ENCODE measurements around the gene SEMA7A. TPM values are rescaled to one million over a fixed set of nuclear protein-coding genes. Genes with fewer than 3 reads are reported as not detected.
A peak's percentile ranks its signal among the peaks of the same experiment; 100 is the strongest.

SEMA7A gene
- total and polyA plus RNA-seq, 9 of the 15 experiments (the other 6 are each of a cell fraction or from before 2014, with no cell fraction given), result 0.04 to 8.2 (median 5.4) TPM; not detected in 1

DNA sequence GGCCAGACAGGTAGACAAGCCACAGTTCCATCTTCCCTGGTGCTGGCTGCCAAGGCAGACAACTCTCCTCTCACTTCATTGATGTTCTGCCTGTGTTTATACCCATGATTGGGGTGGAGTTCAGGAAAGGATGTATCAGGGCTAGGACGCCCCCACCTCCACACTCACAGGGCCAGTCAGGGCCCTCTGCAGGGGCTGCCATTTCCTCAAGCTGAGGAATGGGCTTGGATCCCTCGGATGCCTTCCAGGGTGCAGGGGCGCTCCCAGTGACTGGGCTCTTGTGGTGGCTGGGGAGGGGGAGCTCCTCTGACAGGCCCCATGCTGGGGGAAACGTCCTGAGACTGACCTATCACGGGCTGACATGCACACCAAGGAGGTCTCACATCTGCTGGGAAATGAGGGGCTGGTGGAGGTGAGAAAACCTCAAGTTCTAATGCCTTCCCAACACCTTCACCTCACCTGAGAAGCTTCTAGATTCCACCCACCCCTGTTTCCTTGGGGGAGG lies 31.4 kb downstream of the SEMA7A start:
- TF ChIP-seq SNRNP70 (optimal IDR thresholded peaks at IDR 0.05; ENCODE audit: low read depth, low read length), result no peak
- TF ChIP-seq GABPB2 (CRISPR knock-in tag; conservative IDR thresholded peaks at IDR 0.05), result no peak
- no peak for TF ChIP-seq TGIF2 (CRISPR knock-in tag; IDR thresholded peaks at IDR 0.05)
- no peak for TF ChIP-seq ZNF830 (CRISPR knock-in tag; IDR thresholded peaks at IDR 0.05)
- no peak for TF ChIP-seq RBM39 (optimal IDR thresholded peaks at IDR 0.05; ENCODE audit: low read depth, low read length)
- no peak for TF ChIP-seq NFXL1 (CRISPR knock-in tag; IDR thresholded peaks at IDR 0.05)
- TF ChIP-seq MAFK (IDR thresholded peaks at IDR 0.05; ENCODE audit: low read length), result no peak
- TF ChIP-seq ATF2 (CRISPR knock-in tag; IDR thresholded peaks at IDR 0.05), result no peak
- TF ChIP-seq MAFF (IDR thresholded peaks at IDR 0.05; ENCODE audit: low read length), result no peak
- no peak overlapping the region for H3K4me3 ChIP-seq
- H3K27me3 ChIP-seq (ENCODE audit: control insufficient read depth in 2 of 2, insufficient read depth in 2 of 2, low read length in 2 of 2), result no peaks in the 10 kb centered on the region
- H3K79me2 ChIP-seq (ENCODE audit: control insufficient read depth, insufficient read depth, low read length), result no peaks in the 10 kb centered on the region
- WGBS (ENCODE audit: insufficient coverage, low coverage, missing lambda C conversion rate), result 60% methylated on average over 5 of the region's 5 CpGs
- no peak overlapping the region for H3K4me2 ChIP-seq (ENCODE audit: insufficient read depth, low read length)
- no peaks in the 10 kb centered on the region for H3K9me3 ChIP-seq (replicated peaks; ENCODE audit: control insufficient read depth, insufficient read depth, low read depth, low read length)
- DNase-seq (ENCODE audit: extremely low read depth in 1 of 4, low spot score in 3 of 4), result no peak
- no TSS peak for BruUV-seq (replicated peaks)
- intact Hi-C loops (cut with micrococcal nuclease), result no loop called here
- H2AFZ ChIP-seq (ENCODE audit: low read depth, low read length), result no peak overlapping the region
- no peak overlapping the region for H3K27ac ChIP-seq (ENCODE audit: extremely low read depth, low read depth, low read length)
- H3K9ac ChIP-seq (ENCODE audit: insufficient read depth in 1 of 2, low read depth in 2 of 2, low read length in 2 of 2), result peak overlapping the region in 1 of 2 experiments; percentile 78; a peak in 1 of 4 replicates
- in situ Hi-C loops (cut with MboI), result no loop called here
- CTCF ChIA-PET (ENCODE audit: low intra/inter-chr PET ratio), result no interaction called here
- no peaks in the 10 kb centered on the region for H3K36me3 ChIP-seq (ENCODE audit: control insufficient read depth, insufficient read depth, low read length)
- no peak for FAIRE-seq
- no peaks in the 10 kb centered on the region for H3K9me1 ChIP-seq (ENCODE audit: control insufficient read depth, insufficient read depth, low read length)
- POLR2A ChIA-PET, result interaction anchor here (1.4 to 3.9 kb wide), 2 partner anchors 9 to 13 kb away, joined by 4 to 24 read pairs; no protein-coding TSS in a partner anchor
- ATAC-seq, result no peak
- H4K20me1 ChIP-seq (replicated peaks; ENCODE audit: control insufficient read depth, insufficient read depth, low read length), result no peaks in the 10 kb centered on the region
- peaks cover 54 to 60% of the 10 kb centered on the region in 2 experiments for H3K4me1 ChIP-seq (replicated peaks in 1 of 2; ENCODE audit: control insufficient read depth in 2 of 2, insufficient read depth in 2 of 2, low read length in 2 of 2)

All from K562 (cell line).